Esophagus muscularis mucosa (tissue), 4 donors: Measurements from ENCODE around the gene S100A8. TPM values are rescaled to one million over a fixed set of nuclear protein-coding genes. Genes with fewer than 3 reads are reported as not detected.
A peak's percentile ranks its signal among the peaks of the same experiment; 100 is the strongest.

Experiments
- DNase-seq: peaks from one replicate; pipeline ENCODE4 v3.0.0-alpha.2; 2017; ENCODE audit errors: extremely low spot score
- H3K27ac ChIP-seq, 4 donors: fragments of 200-600 bp; sonication (generic); replicated peaks in 1 of 4; 1 replicate in 3 of 4; 2 replicates in 1 of 4; pipeline ENCODE4 v1.5.1; 2016 to 2019; ENCODE audit warnings: mild to moderate bottlenecking in 1 of 4
- H3K27me3 ChIP-seq, 4 donors: fragments of 200-600 bp; sonication (generic); one replicate each; pipeline versions ENCODE4 v1.5.1 to v1.6.0; 2016 to 2019
- H3K36me3 ChIP-seq, 4 donors: fragments of 200-600 bp; sonication (generic); one replicate each; pipeline ENCODE4 v1.5.1; 2016 to 2019
- H3K4me1 ChIP-seq, 4 donors: fragments of 200-600 bp; sonication (generic); one replicate each; pipeline ENCODE4 v1.5.1; 2016 to 2019
- H3K4me3 ChIP-seq, 4 donors: fragments of 200-600 bp; sonication (generic); 1 replicate in 2 of 4; 2 replicates in 2 of 4; pipeline ENCODE4 v1.5.1; 2016 to 2019; ENCODE audit warnings: mild to moderate bottlenecking in 4 of 4, moderate library complexity in 1 of 4
- H3K9me3 ChIP-seq, 4 donors: fragments of 200-600 bp; sonication (generic); 1 replicate in 3 of 4; 2 replicates in 1 of 4; pipeline ENCODE4 v1.5.1; 2016 to 2019
- CTCF ChIP-seq, 3 experiments: fragments of 200-600 bp in 2 of 3; fragments of 450-650 bp in 1 of 3; sonication (generic) in 2 of 3; IDR thresholded peaks; one replicate each; pipeline ENCODE4 v1.5.1; 2017 to 2019; ENCODE audit warnings: antibody characterized with exemption in 3 of 3, mild to moderate bottlenecking in 2 of 3, moderate library complexity in 1 of 3
- EP300 ChIP-seq: sonication (generic); formaldehyde crosslinking; IDR thresholded peaks from one replicate; pipeline ENCODE4 v1.6.1; 2017; ENCODE audit warnings: antibody characterized with exemption
- POLR2A ChIP-seq: fragments of 450-650 bp; IDR thresholded peaks from one replicate; pipeline ENCODE4 v1.6.1; 2017; ENCODE audit warnings: antibody characterized with exemption, moderate library complexity, mild to moderate bottlenecking, low read depth
- POLR2AphosphoS5 ChIP-seq, 2 donors: sonication (generic); formaldehyde crosslinking; IDR thresholded peaks; one replicate each; pipeline ENCODE4 v1.6.1; 2017; ENCODE audit warnings: antibody characterized with exemption in 2 of 2
- WGBS: methylation state at CpG from one replicate; pipeline ENCODE4 v1.1.5; 2018; 5-methylcytosine and 5-hydroxymethylcytosine counted together
- intact Hi-C: fragments of 100-400 bp; cut with DNase I; formaldehyde crosslinking; loops from one replicate; pipeline ENCODE4 v1.15.1; 2023
- total RNA-seq, 4 donors: library from RNA; depleted of rRNA; stranded (reverse); fragments of >200 nt; gene quantifications; one replicate each; pipeline versions ENCODE4 v1.1.0 to v1.2.1, GENCODE V29; 2016

S100A8 gene
- total RNA-seq, 4 donors from 2014 or later, result 9.9 to 155 (median 12.0) TPM

GRCh38 chr1:153346077-153346723 lies 44.7 kb downstream of the S100A8 start:
- no peaks in the 10 kb centered on the region for H3K9me3 ChIP-seq
- H3K27me3 ChIP-seq, result peaks cover 0 to 72% (median 4%) of the 10 kb centered on the region in 4 donors
- TF ChIP-seq POLR2AphosphoS5 (IDR thresholded peaks at IDR 0.05), result no peak
- TF ChIP-seq EP300, result no peak
- no peak for TF ChIP-seq POLR2A
- no peak for TF ChIP-seq CTCF (IDR thresholded peaks at IDR 0.05)
- DNase-seq, result no peak
- H3K36me3 ChIP-seq, result no peaks in the 10 kb centered on the region
- H3K4me1 ChIP-seq, result no peaks in the 10 kb centered on the region
- no peak overlapping the region for H3K27ac ChIP-seq
- WGBS, result 69% methylated on average over 6 of the region's 6 CpGs
- no peak overlapping the region for H3K4me3 ChIP-seq
- intact Hi-C loops, result no loop called here

- H3K4me1 ChIP-seq, result no peaks in the 10 kb centered on the region
- no peaks in the 10 kb centered on the region for H3K36me3 ChIP-seq
- H3K27me3 ChIP-seq, result peaks cover 0 to 76% (median 4%) of the 10 kb centered on the region in 4 donors
- no peak overlapping the region for H3K27ac ChIP-seq
- TF ChIP-seq POLR2AphosphoS5 (IDR thresholded peaks at IDR 0.05) (no peak), CTCF (IDR thresholded peaks at IDR 0.05) (no peak), EP300 (no peak), POLR2A (no peak)
- DNase-seq, result peak; percentile 75
- H3K4me3 ChIP-seq, result no peak overlapping the region
- no peaks in the 10 kb centered on the region for H3K9me3 ChIP-seq
- intact Hi-C loops, result no loop called here
- 73% methylated on average over 11 of the region's 14 CpGs for WGBS
Measured at GRCh38 chr1:153345187-153346076, 45.4 kb downstream of the S100A8 start.

- Histone ChIP-seq H3K27me3 (peaks cover 0 to 73% (median 2%) of the 10 kb centered on the region in 4 donors), H3K27ac (no peak overlapping the region), H3K9me3 (no peaks in the 10 kb centered on the region), H3K4me3 (no peak overlapping the region), H3K4me1 (no peaks in the 10 kb centered on the region), H3K36me3 (no peaks in the 10 kb centered on the region)
- 33% methylated on average over 3 of the region's 3 CpGs for WGBS
- intact Hi-C loops, result no loop called here
- TF ChIP-seq CTCF (IDR thresholded peaks at IDR 0.05) (no peak), EP300 (no peak), POLR2AphosphoS5 (IDR thresholded peaks at IDR 0.05) (no peak), POLR2A (no peak)
- DNase-seq, result no peak
Measured at GRCh38 chr1:153344718-153345025, 46.2 kb downstream of the S100A8 start.

GRCh38 chr1:153343811-153344717 lies 46.8 kb downstream of the S100A8 start:
- Histone ChIP-seq H3K27me3 (peaks cover 0 to 67% (median 2%) of the 10 kb centered on the region in 4 donors), H3K9me3 (no peaks in the 10 kb centered on the region), H3K4me1 (no peaks in the 10 kb centered on the region), H3K27ac (no peak overlapping the region), H3K36me3 (no peaks in the 10 kb centered on the region), H3K4me3 (no peak overlapping the region)
- no peak for TF ChIP-seq EP300
- TF ChIP-seq CTCF (IDR thresholded peaks at IDR 0.05), result no peak
- TF ChIP-seq POLR2A, result no peak
- TF ChIP-seq POLR2AphosphoS5 (IDR thresholded peaks at IDR 0.05), result no peak
- intact Hi-C loops, result no loop called here
- 57% methylated on average over 9 of the region's 9 CpGs for WGBS
- DNase-seq, result peak; percentile 79
